GM21576 (cell line): ENCODE measurements around the gene RAB40A.
A peak's percentile ranks its signal among the peaks of the same experiment; 100 is the strongest.
"Not testable (repeated sequence)": the region's sequence is repeated elsewhere in the genome, so short reads cannot be mapped to it uniquely, and the experiment has no call there.

Source experiments
- ATAC-seq: cut with Tn5 transposase; IDR thresholded peaks from one replicate; pipeline ENCODE4 v1.9.1; 2021; ENCODE audit warnings: mild to moderate bottlenecking, moderate library complexity; ENCODE audit not compliant: unreplicated experiment

RAB40A gene

DNA sequence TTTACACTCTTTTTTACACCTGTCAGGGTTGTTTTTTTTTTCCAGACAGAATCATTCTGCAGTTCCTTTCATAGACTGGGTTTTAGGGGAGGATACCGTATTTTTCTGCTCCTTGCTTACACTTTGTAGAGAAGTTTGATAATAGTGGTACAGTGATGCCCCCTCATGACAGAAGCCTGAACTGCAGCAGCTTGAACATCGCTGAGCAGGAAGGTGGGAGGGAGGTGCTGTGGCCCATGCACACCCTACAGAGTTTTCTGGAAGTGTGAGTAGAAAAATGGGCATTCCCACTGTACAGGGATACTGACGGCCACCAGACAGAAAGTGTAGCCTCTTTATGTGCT is 54.5 kb downstream of the RAB40A start:
- peak; percentile 92 for ATAC-seq

DNA sequence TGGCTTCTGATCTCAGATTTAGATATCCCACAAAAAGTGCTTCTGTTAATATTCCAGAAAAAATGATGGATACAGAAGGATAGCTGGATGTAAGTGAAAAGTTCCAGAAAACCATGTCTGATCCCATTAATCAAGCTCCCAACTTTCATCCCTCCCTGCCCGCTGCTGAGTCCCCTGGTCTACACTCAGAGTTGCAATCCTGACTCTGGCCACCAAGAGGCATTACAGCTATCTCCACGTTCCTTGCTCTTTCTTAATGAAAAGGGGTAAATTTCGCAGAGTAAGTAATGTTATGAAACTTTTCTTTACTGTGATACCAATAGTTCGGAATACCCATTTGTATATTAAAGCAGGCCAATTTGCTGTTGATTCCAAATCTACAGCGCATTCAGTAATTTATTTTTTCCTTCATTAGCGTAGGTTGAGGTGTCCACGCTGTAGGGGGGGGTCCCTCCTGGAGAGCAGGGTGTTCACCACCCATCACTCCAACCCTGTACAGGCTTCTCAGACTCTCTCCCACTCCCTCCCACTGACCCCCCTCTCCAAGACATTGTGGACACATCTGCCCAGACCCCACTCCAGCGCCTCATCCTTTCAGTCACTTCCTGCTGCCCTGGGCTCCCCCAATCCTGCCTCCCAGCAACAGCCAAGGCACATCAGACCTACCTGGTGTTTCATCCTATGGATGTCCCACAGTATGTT is 55.1 kb downstream of the RAB40A start:
- peak; percentile 74 for ATAC-seq

DNA sequence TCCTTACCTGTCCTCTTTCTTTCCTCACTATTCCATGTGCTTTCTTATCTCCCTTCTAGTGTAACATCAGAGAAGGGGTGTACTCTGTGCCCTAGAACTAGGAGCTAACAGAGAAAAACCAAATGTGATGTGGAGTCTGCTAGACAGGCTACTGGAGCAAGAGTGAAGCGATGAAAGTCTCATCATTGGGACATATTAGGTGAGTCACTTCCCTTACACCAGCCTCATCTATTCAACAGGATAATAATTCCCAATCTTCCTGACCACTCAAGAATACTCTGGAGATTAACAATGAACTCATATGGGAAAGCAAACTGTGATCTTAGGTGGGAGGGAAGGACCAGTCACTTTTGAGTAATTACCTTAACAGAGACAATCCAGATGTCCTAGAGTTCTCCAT is 58.1 kb downstream of the RAB40A start:
- no peak for ATAC-seq

DNA sequence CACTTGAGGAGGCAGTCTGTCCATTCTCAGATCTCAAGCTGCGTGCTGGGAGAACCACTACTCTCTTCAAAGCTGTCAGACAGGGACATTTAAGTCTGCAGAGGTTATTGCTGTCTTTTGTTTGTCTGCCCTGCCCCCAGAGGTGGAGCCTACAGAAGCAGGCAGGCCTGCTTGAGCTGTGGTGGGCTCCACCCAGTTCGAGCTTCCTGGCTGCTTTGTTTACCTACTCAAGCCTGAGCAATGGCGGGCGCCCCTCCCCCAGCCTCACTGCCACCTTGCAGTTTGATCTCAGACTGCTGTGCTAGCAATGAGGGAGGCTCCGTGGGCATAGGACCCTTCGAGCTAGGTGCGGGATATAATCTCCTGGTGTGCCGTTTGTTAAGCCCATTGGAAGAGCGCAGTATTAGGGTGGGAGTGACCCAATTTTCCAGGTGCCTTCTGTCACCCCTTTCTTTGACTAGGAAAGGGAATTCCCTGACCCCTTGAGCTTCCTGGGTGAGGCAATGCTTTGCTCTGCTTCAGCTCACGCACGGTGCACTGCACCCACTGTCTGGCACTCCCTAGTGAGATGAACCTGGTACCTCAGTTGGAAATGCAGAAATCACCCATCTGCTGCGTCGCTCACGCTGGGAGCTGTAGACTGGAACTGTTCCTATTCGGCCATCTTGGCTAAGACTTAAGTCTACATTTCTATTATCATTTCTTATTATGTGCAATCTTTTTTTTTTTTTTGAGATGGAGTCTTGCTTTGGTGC is 59.1 kb downstream of the RAB40A start:
- not testable (repeated sequence) for ATAC-seq

DNA sequence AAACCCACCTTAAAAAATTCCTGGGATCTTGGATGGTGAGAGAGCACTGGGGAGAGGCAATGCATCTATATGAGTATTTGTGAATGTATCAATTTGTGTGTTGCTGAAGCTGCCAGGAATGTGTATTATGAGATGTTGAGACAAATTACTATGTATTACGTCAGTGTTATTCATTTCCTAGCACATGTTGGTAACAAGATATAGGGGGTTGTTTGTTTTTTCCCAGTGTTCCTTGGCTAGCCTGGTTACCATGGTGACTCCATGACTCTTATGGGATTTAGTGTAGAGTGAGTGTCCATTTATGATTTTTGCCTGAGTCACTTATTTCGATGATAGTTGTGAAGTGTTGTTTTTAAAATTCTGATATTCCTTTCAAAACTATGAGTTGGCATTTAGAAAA is 65.6 kb downstream of the RAB40A start:
- ATAC-seq, result no peak
